Chondrocyte (in vitro differentiated cells): Measurements from ENCODE around the gene EIF1AD. TPM values are rescaled to one million over a fixed set of nuclear protein-coding genes. Genes with fewer than 3 reads are reported as not detected.

ENCODE experiments used
- DNase-seq: peaks from one replicate; pipeline ENCODE4 v3.0.0; 2021; ENCODE audit warnings: mixed read lengths, low spot score
- H3K27ac Mint-ChIP-seq: one replicate; pipeline ENCODE4 v1.8.0; 2021; ENCODE audit warnings: mild to moderate bottlenecking, moderate library complexity, mixed read lengths; ENCODE audit not compliant: unreplicated experiment
- H3K27me3 Mint-ChIP-seq: 2 replicates; pipeline ENCODE4 v1.8.0; 2021; ENCODE audit warnings: low read depth, mixed read lengths
- H3K36me3 Mint-ChIP-seq: 2 replicates; pipeline ENCODE4 v1.8.0; 2021; ENCODE audit warnings: low read depth, mixed read lengths
- H3K4me1 Mint-ChIP-seq: 2 replicates; pipeline ENCODE4 v1.8.0; 2021; ENCODE audit warnings: low read depth, mild to moderate bottlenecking, mixed read lengths
- H3K4me3 Mint-ChIP-seq: one replicate; pipeline ENCODE4 v1.8.0; 2021; ENCODE audit warnings: mild to moderate bottlenecking, moderate library complexity, mixed read lengths; ENCODE audit not compliant: unreplicated experiment
- H3K9me3 Mint-ChIP-seq: 2 replicates; pipeline ENCODE4 v1.8.0; 2021; ENCODE audit warnings: low read depth, mixed read lengths
- total RNA-seq: library from RNA; stranded (reverse); gene quantifications from 3 replicates; pipeline ENCODE4 v1.2.1, GENCODE V29; 2021
- TF ChIP-seq, protein P1 (sequence below): fragments of 200-600 bp; sonication (generic); IDR thresholded peaks from 2 replicates; pipeline ENCODE4 v1.5.0; 2021; ENCODE audit warnings: antibody characterized with exemption, mild to moderate bottlenecking, moderate library complexity

EIF1AD gene
- total RNA-seq, 1 donor from 2014 or later = 34.0 TPM

DNA sequence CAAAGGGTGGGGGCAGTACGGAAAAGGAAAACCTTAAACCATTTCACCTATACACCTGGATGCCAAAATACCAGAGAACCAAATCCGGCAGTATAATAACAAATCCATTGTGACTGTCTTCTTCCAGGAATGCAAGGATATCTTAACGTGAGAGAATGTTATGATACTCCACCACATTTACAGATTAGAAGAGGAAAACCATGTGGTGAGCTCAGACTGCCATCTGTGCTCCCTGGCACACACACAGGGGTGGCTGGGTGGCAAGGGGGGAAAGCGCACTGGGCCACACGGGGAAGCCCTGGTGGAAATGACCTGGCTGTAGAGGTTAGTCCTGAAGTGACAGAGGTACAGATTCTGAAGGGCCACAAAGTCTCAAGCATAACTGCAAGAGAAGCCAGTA lies 9.9 kb downstream of the EIF1AD start:
- H3K9me3 Mint-ChIP-seq = no peaks in the 10 kb centered on the region
- no peaks in the 10 kb centered on the region for H3K27me3 Mint-ChIP-seq
- no peak for DNase-seq
- H3K4me1 Mint-ChIP-seq = peaks cover 6% of the 10 kb centered on the region
- TF ChIP-seq, protein P1, sequence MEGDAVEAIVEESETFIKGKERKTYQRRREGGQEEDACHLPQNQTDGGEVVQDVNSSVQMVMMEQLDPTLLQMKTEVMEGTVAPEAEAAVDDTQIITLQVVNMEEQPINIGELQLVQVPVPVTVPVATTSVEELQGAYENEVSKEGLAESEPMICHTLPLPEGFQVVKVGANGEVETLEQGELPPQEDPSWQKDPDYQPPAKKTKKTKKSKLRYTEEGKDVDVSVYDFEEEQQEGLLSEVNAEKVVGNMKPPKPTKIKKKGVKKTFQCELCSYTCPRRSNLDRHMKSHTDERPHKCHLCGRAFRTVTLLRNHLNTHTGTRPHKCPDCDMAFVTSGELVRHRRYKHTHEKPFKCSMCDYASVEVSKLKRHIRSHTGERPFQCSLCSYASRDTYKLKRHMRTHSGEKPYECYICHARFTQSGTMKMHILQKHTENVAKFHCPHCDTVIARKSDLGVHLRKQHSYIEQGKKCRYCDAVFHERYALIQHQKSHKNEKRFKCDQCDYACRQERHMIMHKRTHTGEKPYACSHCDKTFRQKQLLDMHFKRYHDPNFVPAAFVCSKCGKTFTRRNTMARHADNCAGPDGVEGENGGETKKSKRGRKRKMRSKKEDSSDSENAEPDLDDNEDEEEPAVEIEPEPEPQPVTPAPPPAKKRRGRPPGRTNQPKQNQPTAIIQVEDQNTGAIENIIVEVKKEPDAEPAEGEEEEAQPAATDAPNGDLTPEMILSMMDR = no peak
- H3K27ac Mint-ChIP-seq = no peak overlapping the region
- no peak overlapping the region for H3K4me3 Mint-ChIP-seq
- peaks cover 2% of the 10 kb centered on the region for H3K36me3 Mint-ChIP-seq

DNA sequence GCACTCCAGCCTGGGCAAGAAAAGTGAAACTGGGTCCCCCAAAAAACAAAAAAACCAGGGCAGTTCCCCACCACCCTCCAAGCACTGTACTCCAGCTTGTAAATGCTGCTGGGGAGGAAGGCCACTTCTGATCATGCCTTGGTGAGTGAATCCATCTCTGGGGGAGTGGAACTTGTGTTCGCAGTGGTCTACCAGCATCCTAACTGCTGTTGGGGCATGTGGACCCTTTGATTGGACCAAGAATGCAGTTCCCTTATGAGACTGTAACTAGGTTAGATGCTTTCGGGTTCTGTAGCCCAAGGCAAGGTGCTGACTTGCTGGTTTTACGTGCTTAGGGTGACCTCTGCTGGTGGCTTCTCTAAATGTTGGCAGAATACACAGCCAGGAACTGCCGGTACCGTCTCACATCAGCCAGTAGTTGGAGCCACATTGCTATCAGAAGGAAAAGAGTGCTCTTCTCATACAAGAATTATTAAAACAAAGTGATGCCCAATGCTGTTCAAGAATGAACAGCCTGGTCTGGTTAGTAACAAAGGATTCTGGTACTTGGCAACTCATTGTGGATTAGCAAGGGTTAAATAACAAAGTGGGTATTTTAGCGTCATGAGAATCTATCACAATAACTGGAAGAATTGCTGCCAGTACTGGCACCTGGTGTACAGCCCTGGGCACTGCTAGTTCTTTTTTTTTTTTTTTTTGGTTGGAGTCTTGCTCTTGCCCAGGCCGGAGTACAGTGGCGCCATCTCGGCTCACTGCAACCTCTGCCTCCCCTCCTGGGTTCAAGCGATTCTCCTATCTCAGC lies 13.0 kb downstream of the EIF1AD start:
- Mint-ChIP-seq H3K4me1 (peaks cover 14% of the 10 kb centered on the region), H3K36me3 (no peaks in the 10 kb centered on the region), H3K9me3 (no peaks in the 10 kb centered on the region), H3K27ac (peak overlapping the region; percentile 85), H3K27me3 (no peaks in the 10 kb centered on the region), H3K4me3 (no peak overlapping the region)
- no peak for DNase-seq
- TF ChIP-seq, protein P1 = peak; percentile 99

DNA sequence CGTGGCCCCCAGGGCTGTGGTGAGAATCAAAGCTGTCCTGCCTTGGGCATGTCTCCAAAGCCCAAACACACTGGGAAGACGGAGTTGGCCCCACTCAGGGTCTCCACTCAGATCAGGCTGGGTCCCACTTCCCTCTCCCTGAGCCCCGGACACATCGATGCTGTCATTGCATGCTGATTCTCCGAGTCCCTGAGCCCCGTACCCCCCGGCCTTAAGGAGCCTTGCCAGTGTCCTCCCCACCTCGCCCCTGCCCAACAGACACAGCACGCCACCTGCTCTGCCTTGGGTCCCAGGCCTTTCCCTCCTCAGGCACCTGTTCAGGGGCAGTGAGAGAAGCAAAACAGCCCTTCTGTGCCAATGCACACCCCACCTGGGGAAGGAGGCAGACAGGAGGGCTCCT lies 14.6 kb downstream of the EIF1AD start:
- TF ChIP-seq, protein P1 = no peak
- H3K9me3 Mint-ChIP-seq = no peaks in the 10 kb centered on the region
- peaks cover 14% of the 10 kb centered on the region for H3K4me1 Mint-ChIP-seq
- no peak overlapping the region for H3K4me3 Mint-ChIP-seq
- no peak overlapping the region for H3K27ac Mint-ChIP-seq
- H3K36me3 Mint-ChIP-seq = no peaks in the 10 kb centered on the region
- H3K27me3 Mint-ChIP-seq = no peaks in the 10 kb centered on the region
- DNase-seq = no peak

DNA sequence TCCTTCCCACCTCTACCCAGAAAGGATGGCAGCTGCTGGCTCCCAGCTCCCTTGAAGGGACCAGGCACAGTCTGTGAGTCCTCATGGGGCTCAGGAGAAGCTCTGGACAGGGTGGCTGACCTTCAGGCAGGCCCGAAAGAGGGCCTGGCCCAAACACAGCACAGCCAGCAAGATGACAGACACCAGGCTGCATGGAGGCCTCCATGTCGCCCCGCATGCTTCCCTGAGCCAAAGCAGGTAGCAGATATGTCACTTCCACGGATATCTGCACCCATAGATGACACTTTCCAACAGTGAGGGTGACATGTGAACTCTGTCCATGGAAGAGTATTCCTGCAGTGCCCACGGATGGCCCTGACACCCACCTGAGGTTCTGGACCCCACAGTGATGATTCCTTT lies 18.4 kb downstream of the EIF1AD start:
- H3K27ac Mint-ChIP-seq = no peak overlapping the region
- no peak overlapping the region for H3K4me3 Mint-ChIP-seq
- DNase-seq = peak; percentile 49
- no peaks in the 10 kb centered on the region for H3K9me3 Mint-ChIP-seq
- H3K27me3 Mint-ChIP-seq = no peaks in the 10 kb centered on the region
- H3K36me3 Mint-ChIP-seq = peaks cover 7% of the 10 kb centered on the region
- peaks cover 8% of the 10 kb centered on the region for H3K4me1 Mint-ChIP-seq
- TF ChIP-seq, protein P1 = no peak

DNA sequence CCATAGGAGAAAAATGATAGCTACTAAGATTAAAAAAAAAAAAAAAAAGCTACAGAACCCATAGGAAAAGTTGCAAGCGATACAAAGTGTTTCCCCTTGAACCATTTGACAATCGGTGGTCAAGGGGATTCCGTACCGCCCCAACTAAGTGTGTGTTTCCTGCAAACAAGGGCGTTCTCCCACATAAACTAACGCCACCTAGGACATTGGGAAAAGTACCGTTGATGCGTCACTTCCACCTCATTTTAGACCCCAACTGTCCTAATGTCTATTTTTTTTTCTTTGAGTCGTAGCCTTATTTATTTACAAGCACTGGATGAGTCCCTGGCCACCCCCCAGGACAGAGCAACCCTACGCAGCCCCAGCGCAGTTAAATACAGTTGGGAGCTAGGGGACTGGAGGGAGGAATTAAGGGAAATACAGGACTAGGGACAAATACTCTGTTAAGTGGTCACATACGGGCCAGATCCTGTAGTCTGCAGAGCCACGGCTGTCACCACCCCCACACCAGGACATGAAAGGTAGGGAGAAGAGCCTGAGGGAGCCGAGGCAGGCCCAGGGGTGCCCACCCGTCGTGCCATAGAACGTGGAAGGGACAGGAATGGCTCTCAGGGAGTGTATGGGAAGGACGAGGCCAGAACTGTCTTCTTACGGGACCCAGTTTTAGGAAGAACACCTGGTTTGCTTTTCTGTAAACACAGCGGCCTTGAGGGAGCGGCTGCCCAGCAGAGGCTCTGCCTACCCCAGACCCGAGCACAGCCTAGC lies 19.0 kb downstream of the EIF1AD start:
- TF ChIP-seq, protein P1 = no peak
- Mint-ChIP-seq H3K27ac (peak overlapping the region; percentile 51), H3K27me3 (no peaks in the 10 kb centered on the region), H3K4me3 (no peak overlapping the region), H3K9me3 (no peaks in the 10 kb centered on the region), H3K4me1 (peaks cover 8% of the 10 kb centered on the region), H3K36me3 (peaks cover 7% of the 10 kb centered on the region)
- DNase-seq = peak; percentile 71
